Lung (tissue), 12 donors: ENCODE measurements around the gene RNF224. TPM values are rescaled to one million over a fixed set of nuclear protein-coding genes. Genes with fewer than 3 reads are reported as not detected.

Source experiments
- ATAC-seq: fragments of 200-7000 bp; cut with Tn5 transposase; one replicate; pipeline ENCODE4 v1.9.1; 2020; ENCODE audit warnings: moderate number of reproducible peaks; ENCODE audit not compliant: insufficient read depth, low FRiP score
- DNase-seq, 3 donors: peaks; one replicate each; pipeline ENCODE4 v3.0.0-alpha.2; 2013 to 2017
- H3K27ac ChIP-seq, 2 donors: one replicate each; pipeline ENCODE4 v1.5.1; 2013; ENCODE audit warnings: mild to moderate bottlenecking in 2 of 2, moderate library complexity in 2 of 2, control low read depth in 1 of 2, inconsistent platforms in 1 of 2, low read depth in 1 of 2, low read length in 1 of 2
- H3K27me3 ChIP-seq, 3 donors: one replicate each; pipeline ENCODE4 v1.5.1; 2013; ENCODE audit warnings: low read length in 2 of 3; ENCODE audit not compliant: control insufficient read depth in 3 of 3, insufficient read depth in 3 of 3
- H3K36me3 ChIP-seq, 4 donors: one replicate each; pipeline ENCODE4 v1.5.1; 2013; ENCODE audit warnings: low read length in 4 of 4, mild to moderate bottlenecking in 1 of 4, moderate library complexity in 1 of 4; ENCODE audit not compliant: control insufficient read depth in 4 of 4, insufficient read depth in 4 of 4
- H3K4me1 ChIP-seq, 5 donors: one replicate each; pipeline ENCODE4 v1.5.1; 2013; ENCODE audit warnings: low read length in 5 of 5, mild to moderate bottlenecking in 2 of 5, moderate library complexity in 1 of 5; ENCODE audit not compliant: control insufficient read depth in 5 of 5, insufficient read depth in 5 of 5
- H3K4me3 ChIP-seq: one replicate; pipeline ENCODE4 v1.5.1; 2013; ENCODE audit warnings: mild to moderate bottlenecking, control low read depth, moderate library complexity
- H3K9ac ChIP-seq, 2 donors: one replicate each; pipeline ENCODE4 v1.5.1; 2013; ENCODE audit warnings: low read length in 2 of 2, control low read depth in 1 of 2; ENCODE audit not compliant: insufficient read depth in 1 of 2
- H3K9me3 ChIP-seq, 4 donors: one replicate each; pipeline ENCODE4 v1.5.1; 2013; ENCODE audit warnings: low read length in 3 of 4, mild to moderate bottlenecking in 1 of 4, moderate library complexity in 1 of 4; ENCODE audit not compliant: control insufficient read depth in 4 of 4, insufficient read depth in 3 of 4
- WGBS, 2 donors: extraction: QIAGEN DNeasy Blood & Tissue Kit; methylation state at CpG; one replicate each; pipeline ENCODE4 v1.1.7; 2013; 5-methylcytosine and 5-hydroxymethylcytosine counted together
- polyA plus RNA-seq, 2 donors: library from polyadenylated mRNA; stranded (reverse); fragments of 200-250 nt; gene quantifications; one replicate each; pipeline ENCODE4 v1.2.1, GENCODE V29; 2013
- total RNA-seq, 2 donors: library from RNA; depleted of rRNA in 1 of 2; stranded (reverse); fragments of >200 nt in 1 of 2; gene quantifications; one replicate each; pipeline ENCODE4 v1.2.1, GENCODE V29; 2014 to 2021
- TF ChIP-seq, protein P1 (sequence below): IDR thresholded peaks from 2 replicates; pipeline ENCODE4 v1.5.1; 2012; ENCODE audit warnings: mild to moderate bottlenecking; ENCODE audit errors: control extremely low read depth, extremely low read depth
- donor health status: control.
- donor health status: control.
- donor health status: Bipolar disorder and iron deficiency.
- donor health status: healthy.
- donor health status: DM: yes; HTN: yes; CAD: no.

Gene RNF224
- total and polyA plus RNA-seq, 4 donors, result 0.24 to 1.1 (median 0.80) TPM

DNA sequence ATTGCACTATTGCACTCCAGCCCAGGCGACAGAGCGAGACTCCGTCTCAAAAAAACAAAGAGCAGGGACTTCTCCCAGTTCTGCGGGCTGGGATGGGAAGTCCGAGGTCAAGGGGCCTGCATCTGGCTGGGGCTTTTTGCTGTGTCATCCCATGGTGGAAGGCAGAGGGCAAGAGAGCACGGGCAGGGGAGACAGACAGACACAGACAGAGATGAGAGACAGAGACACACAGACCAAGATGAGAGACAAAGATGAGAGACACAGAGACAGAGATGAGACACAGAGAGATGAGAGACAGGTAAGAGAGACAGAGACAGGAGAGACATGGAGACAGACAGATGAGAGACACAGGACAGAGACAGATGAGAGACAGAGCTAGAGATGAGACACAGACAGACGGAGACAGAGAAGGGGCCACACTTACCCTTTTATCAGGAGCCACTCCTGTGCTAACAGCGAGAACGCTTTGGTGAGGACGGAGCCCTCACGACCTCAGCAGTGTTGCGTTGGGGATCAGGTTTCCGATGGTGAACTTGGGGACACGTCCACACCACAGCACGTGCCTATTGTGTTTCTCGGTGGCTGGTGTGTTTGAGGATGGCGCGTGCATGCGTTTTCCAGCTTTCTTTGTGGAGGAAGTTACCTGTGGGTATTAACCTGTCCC lies 41.4 kb downstream of the RNF224 start:
- peaks cover 0 to 14% (median 4%) of the 10 kb centered on the region in 5 donors for H3K4me1 ChIP-seq
- H3K4me3 ChIP-seq, result no peak overlapping the region
- H3K27me3 ChIP-seq, result no peaks in the 10 kb centered on the region
- peaks cover 11 to 47% (median 20%) of the 10 kb centered on the region in 4 donors for H3K36me3 ChIP-seq
- no peak overlapping the region for H3K9ac ChIP-seq
- TF ChIP-seq, protein P1, sequence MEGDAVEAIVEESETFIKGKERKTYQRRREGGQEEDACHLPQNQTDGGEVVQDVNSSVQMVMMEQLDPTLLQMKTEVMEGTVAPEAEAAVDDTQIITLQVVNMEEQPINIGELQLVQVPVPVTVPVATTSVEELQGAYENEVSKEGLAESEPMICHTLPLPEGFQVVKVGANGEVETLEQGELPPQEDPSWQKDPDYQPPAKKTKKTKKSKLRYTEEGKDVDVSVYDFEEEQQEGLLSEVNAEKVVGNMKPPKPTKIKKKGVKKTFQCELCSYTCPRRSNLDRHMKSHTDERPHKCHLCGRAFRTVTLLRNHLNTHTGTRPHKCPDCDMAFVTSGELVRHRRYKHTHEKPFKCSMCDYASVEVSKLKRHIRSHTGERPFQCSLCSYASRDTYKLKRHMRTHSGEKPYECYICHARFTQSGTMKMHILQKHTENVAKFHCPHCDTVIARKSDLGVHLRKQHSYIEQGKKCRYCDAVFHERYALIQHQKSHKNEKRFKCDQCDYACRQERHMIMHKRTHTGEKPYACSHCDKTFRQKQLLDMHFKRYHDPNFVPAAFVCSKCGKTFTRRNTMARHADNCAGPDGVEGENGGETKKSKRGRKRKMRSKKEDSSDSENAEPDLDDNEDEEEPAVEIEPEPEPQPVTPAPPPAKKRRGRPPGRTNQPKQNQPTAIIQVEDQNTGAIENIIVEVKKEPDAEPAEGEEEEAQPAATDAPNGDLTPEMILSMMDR, result no peak
- peak overlapping the region; percentile 64 to 94 for H3K27ac ChIP-seq
- DNase-seq (no peak), ATAC-seq (no peak)
- H3K9me3 ChIP-seq, result no peaks in the 10 kb centered on the region
- 49 to 66% methylated on average over 19 of the region's 19 CpGs for WGBS, 2 donors

DNA sequence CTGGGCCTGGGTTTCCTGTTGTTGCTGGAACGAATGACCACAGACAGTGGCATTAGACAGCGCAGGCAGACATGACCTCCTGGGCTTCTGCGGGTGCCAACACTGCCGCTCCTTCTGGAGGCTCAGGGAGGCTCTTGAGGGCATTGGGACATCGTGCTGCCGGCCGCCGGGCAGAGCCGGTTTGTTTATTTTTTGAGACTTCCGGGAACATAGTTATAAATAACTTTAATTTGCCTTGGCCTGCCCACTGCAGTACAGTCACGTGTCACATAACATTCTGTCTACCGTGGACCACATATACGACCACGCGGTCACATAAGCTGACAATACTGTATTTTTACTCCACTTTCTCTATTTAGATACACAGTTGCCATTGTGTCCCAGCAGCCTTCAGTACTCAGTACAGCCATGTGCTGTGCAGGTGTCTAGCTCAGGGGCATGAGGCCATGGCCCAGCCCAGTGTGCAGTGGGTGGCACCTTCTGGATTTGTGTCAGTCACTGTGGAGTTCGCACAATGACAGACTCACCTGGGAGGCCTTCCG lies 42.0 kb downstream of the RNF224 start:
- Histone ChIP-seq H3K9me3 (no peaks in the 10 kb centered on the region), H3K27ac (peak overlapping the region; percentile 64 to 94), H3K27me3 (no peaks in the 10 kb centered on the region), H3K36me3 (peaks cover 11 to 41% (median 15%) of the 10 kb centered on the region in 4 donors), H3K4me1 (peaks cover under 1 to 20% (median 4%) of the 10 kb centered on the region in 5 donors), H3K9ac (no peak overlapping the region), H3K4me3 (no peak overlapping the region)
- peak; percentile 28 to 57 (median 47) for DNase-seq
- peak; percentile 47 for ATAC-seq
- WGBS, 2 donors, result 27 to 61% methylated on average over 17 of the region's 17 CpGs
- TF ChIP-seq, protein P1, result no peak

DNA sequence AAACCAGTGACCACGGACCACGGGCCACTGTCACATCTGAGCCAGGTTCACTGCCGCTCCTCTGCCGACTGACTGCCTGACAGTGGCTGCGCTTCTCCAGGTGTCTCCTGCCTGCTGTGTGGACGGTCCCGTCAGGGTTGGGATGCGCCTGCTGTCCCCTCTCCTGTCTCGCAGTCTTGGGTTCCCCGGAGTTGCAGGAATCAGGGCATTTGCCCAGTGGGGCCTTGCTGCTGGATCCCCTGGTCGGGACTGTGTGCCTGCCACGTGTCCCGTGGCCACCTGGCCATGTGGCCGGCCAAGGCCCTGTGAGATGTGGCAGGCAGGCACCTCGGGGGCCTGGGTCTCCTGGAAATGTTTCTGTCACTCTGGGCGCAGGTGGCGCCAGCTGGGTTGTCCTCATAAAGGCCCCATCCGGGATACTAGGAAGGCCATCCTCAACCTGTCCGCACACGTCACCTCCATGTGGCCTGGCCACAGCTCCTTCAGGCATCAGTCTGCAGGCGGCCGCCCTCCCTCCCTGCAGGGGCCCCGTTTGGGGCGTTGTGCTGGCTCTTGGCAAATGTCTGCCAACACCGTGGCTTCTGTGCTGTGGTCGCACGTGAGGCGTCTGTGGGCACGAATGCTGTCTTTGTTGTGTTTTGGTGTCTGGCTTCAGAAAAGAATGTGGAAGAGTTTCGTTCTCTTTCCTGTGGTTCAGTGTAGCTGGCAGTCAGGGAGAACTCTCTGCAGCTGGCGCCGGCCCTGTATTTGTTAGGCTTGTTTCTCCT lies 43.8 kb downstream of the RNF224 start:
- H3K4me1 ChIP-seq, result peaks cover 3 to 27% (median 4%) of the 10 kb centered on the region in 5 donors
- no peak overlapping the region for H3K4me3 ChIP-seq
- no peak overlapping the region for H3K27ac ChIP-seq
- WGBS, 2 donors, result 70 to 78% methylated on average over 32 of the region's 32 CpGs
- TF ChIP-seq, protein P1, result no peak
- H3K27me3 ChIP-seq, result no peaks in the 10 kb centered on the region
- H3K36me3 ChIP-seq, result peaks cover 6 to 30% (median 13%) of the 10 kb centered on the region in 4 donors
- H3K9me3 ChIP-seq, result no peaks in the 10 kb centered on the region
- DNase-seq (no peak), ATAC-seq (no peak)
- no peak overlapping the region for H3K9ac ChIP-seq
